Adrenal gland (tissue), 12 donors: Measurements from ENCODE around the gene HOXD9. TPM values are rescaled to one million over a fixed set of nuclear protein-coding genes. Genes with fewer than 3 reads are reported as not detected.

ENCODE experiments used
- DNase-seq, 7 donors: peaks; one replicate each; pipeline ENCODE4 v3.0.0-alpha.2; 2019 to 2020
- H3K27ac ChIP-seq, 5 donors: fragments of 200-600 bp; sonication (generic) in 4 of 5; 1 replicate in 3 of 5; 2 replicates in 2 of 5; pipeline versions ENCODE4 v1.5.1 to v1.8.0; 2016 to 2020; ENCODE audit warnings: mild to moderate bottlenecking in 1 of 5
- H3K27me3 ChIP-seq: fragments of 200-600 bp; 2 replicates; pipeline ENCODE4 v1.8.0; 2021
- H3K36me3 ChIP-seq, 2 donors: fragments of 200-600 bp; replicated peaks in 1 of 2; 1 replicate in 1 of 2; 2 replicates in 1 of 2; pipeline versions ENCODE4 v1.5.1 to v1.8.0; 2018 to 2022
- H3K4me1 ChIP-seq, 2 donors: fragments of 200-600 bp; replicated peaks in 1 of 2; 1 replicate in 1 of 2; 2 replicates in 1 of 2; pipeline versions ENCODE4 v1.5.1 to v1.8.0; 2018 to 2021
- H3K4me3 ChIP-seq, 4 donors: fragments of 200-600 bp; sonication (generic) in 3 of 4; one replicate each; pipeline ENCODE4 v1.5.1; 2016 to 2018
- H3K9me3 ChIP-seq, 3 donors: fragments of 200-600 bp; sonication (generic) in 1 of 3; replicated peaks in 1 of 3; 1 replicate in 2 of 3; 2 replicates in 1 of 3; pipeline versions ENCODE4 v1.5.1 to v1.8.0; 2016 to 2021
- CTCF ChIP-seq, 6 experiments: fragments of 450-650 bp in 4 of 6; fragments of 200-600 bp in 2 of 6; sonication (generic) in 1 of 6; IDR thresholded peaks; 1 replicate in 5 of 6; 2 replicates in 1 of 6; pipeline versions ENCODE4 v1.5.1 to v1.8.0; 2016 to 2021; ENCODE audit warnings: antibody characterized with exemption in 6 of 6, mild to moderate bottlenecking in 2 of 6, moderate library complexity in 1 of 6
- POLR2A ChIP-seq, 2 donors: fragments of 450-650 bp; IDR thresholded peaks; one replicate each; pipeline ENCODE4 v1.6.1; 2017; ENCODE audit warnings: antibody characterized with exemption in 2 of 2, mild to moderate bottlenecking in 2 of 2, moderate library complexity in 1 of 2
- WGBS, 4 donors: extraction: QIAGEN DNeasy Blood & Tissue Kit in 2 of 4; methylation state at CpG; one replicate each; pipeline versions ENCODE4 v1.1.5 to v1.1.7; 2013 to 2017; 5-methylcytosine and 5-hydroxymethylcytosine counted together
- intact Hi-C, 2 donors: fragments of 100-400 bp; cut with DNase I; formaldehyde crosslinking; loops; one replicate each; pipeline versions ENCODE4 v1.14.1 to v1.15.0; 2022 to 2023
- polyA plus RNA-seq, 3 donors: library from polyadenylated mRNA; stranded (reverse); fragments of 200-250 nt in 2 of 3; fragments of 350-450 nt in 1 of 3; fragmentation: Illumina TruSeq in 1 of 3; extraction: RNeasy Lipid Tissue Mini Kit (QIAGEN cat#74804) in 1 of 3; gene quantifications; one replicate each; pipeline ENCODE4 v1.2.3, GENCODE V29; 2013 to 2014
- total RNA-seq, 9 donors: library from RNA; depleted of rRNA in 4 of 9; stranded (reverse); fragments of >200 nt in 4 of 9; fragments of 120-200 nt in 1 of 9; fragmentation: NEBNext Ultra II Directional in 1 of 9; extraction: Animal tissue kit (Norgen Biotek cat#: 25700) in 1 of 9; gene quantifications; one replicate each; pipeline versions ENCODE4 v1.1.0 to v1.2.4, GENCODE V29; 2013 to 2023
- donor health status: healthy with polysubstance abuse.
- donor health status: Bipolar disorder and iron deficiency.
- donor health status: DM: yes; HTN: yes; CAD: no.
- donor health status: DM: no; HTN: no; CAD: no.
- donor health status: DM: no; HTN: no; CAD: no.
- donor health status: DM: yes; HTN: yes; CAD: no.

The HOXD9 gene
- total and polyA plus RNA-seq, 12 donors = 2.4 to 35.6 (median 7.5) TPM

- H3K27ac ChIP-seq = no peak overlapping the region
- H3K4me3 ChIP-seq = no peak overlapping the region
- H3K4me1 ChIP-seq = peaks cover 4 to 17% of the 10 kb centered on the region in 2 donors
- TF ChIP-seq CTCF (IDR thresholded peaks at IDR 0.05) (no peak), POLR2A (IDR thresholded peaks at IDR 0.05) (no peak)
- peaks cover 96% of the 10 kb centered on the region for H3K27me3 ChIP-seq
- no peaks in the 10 kb centered on the region for H3K9me3 ChIP-seq
- no peak for DNase-seq
- no peaks in the 10 kb centered on the region for H3K36me3 ChIP-seq
- intact Hi-C loops = loop anchor here (5.0 to 10.0 kb wide), 3 partner anchors 405 to 835 kb away; no protein-coding TSS in a partner anchor
These were observed 32.6 kb upstream of the HOXD9 start for GRCh38 chr2:176089843-176090395.

GRCh38 chr2:176090862-176091261 is 31.7 kb upstream of the HOXD9 start:
- 29 to 37% (median 36%) methylated on average over 5 of the region's 5 CpGs for WGBS, 4 donors
- H3K27ac ChIP-seq = no peak overlapping the region
- TF ChIP-seq CTCF (IDR thresholded peaks at IDR 0.05) (no peak), POLR2A (IDR thresholded peaks at IDR 0.05) (no peak)
- H3K9me3 ChIP-seq = no peaks in the 10 kb centered on the region
- no peaks in the 10 kb centered on the region for H3K36me3 ChIP-seq
- no peak for DNase-seq
- peaks cover 4 to 17% of the 10 kb centered on the region in 2 donors for H3K4me1 ChIP-seq
- intact Hi-C loops = loop anchor here in 1 of 2 donors (5.0 to 10.0 kb wide), 2 partner anchors 724 to 836 kb away; no protein-coding TSS in a partner anchor
- no peak overlapping the region for H3K4me3 ChIP-seq
- H3K27me3 ChIP-seq = peaks cover 96% of the 10 kb centered on the region

- 10 to 13% (median 12%) methylated on average over 29 to 31 of the region's 31 CpGs for WGBS, 4 donors
- no peaks in the 10 kb centered on the region for H3K9me3 ChIP-seq
- intact Hi-C loops = loop anchor here in 1 of 2 donors (5.0 to 10.0 kb wide), 2 partner anchors 724 to 837 kb away; no protein-coding TSS in a partner anchor
- no peaks in the 10 kb centered on the region for H3K36me3 ChIP-seq
- no peak overlapping the region for H3K4me3 ChIP-seq
- peaks cover 4 to 20% of the 10 kb centered on the region in 2 donors for H3K4me1 ChIP-seq
- TF ChIP-seq POLR2A (IDR thresholded peaks at IDR 0.05) (no peak), CTCF (IDR thresholded peaks at IDR 0.05) (no peak)
- DNase-seq = no peak
- H3K27me3 ChIP-seq = peaks cover 97% of the 10 kb centered on the region
- no peak overlapping the region for H3K27ac ChIP-seq
These were observed 30.9 kb upstream of the HOXD9 start for GRCh38 chr2:176091329-176092258.
